ENCODE results near the gene KIF3B.
"Not testable (repeated sequence)": the region's sequence is repeated elsewhere in the genome, so short reads cannot be mapped to it uniquely, and the experiment has no call there.

KIF3B gene

DNA sequence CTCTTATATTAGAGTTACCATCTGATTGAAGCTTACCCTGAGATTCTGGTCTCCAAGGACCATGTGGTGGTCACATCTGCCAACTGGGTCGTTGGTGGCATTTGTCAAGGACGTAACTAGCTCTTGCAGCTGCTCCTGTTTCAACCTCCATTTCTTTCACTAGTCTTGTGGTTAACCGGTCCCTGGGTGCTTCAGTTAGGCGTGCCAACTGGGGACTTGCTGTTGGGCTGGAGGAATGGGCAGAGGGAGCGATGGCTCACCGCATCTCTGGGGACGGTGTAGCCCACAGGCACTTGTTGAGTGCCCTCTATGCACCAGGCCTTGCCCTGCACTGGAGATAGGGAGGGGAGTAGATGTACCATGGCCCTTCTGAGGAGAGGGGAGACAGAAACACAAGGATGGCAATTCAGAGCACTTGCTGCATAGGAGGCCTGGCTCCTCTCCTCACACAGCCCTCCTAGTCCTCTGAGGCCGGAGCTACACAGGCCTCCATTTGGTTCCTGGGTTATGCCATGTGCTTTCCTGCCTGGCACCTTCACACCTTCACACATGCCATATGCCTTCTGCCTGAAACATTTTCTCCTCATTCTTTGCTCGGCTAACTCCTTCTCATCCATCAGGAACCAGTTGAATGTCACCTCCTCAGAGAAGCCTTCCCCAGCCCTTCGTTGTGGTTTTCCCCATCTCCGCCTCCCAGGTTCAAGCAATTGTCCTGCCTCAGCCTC, 60.6 kb downstream of the KIF3B start:
- Histone ChIP-seq H3K14ac (ENCODE audit: low read length in 2 of 2) (peak overlapping the region in 1 of 2 experiments; percentile 36), H2BK5ac (ENCODE audit: low read depth, low read length, poor library complexity, severe bottlenecking) (no peak overlapping the region), H3K9me3 (ENCODE audit: control insufficient read depth, low read length) (no peaks in the 10 kb centered on the region), H3K79me1 (replicated peaks; ENCODE audit: low read length, poor library complexity, severe bottlenecking) (peaks cover 10% of the 10 kb centered on the region), H3K4me1 (ENCODE audit: control insufficient read depth, insufficient read depth, low read depth, low read length) (peaks cover 3% of the 10 kb centered on the region), H3K27me3 (ENCODE audit: control insufficient read depth in 1 of 2, insufficient read depth in 1 of 2, low read length in 2 of 2) (no peaks in the 10 kb centered on the region), H2AFZ (ENCODE audit: low read depth, low read length) (no peak overlapping the region), H2BK15ac (ENCODE audit: low read depth, poor library complexity, severe bottlenecking) (no peak overlapping the region), H2BK12ac (ENCODE audit: low read length in 2 of 2) (no peak overlapping the region), H2AK5ac (ENCODE audit: low read length, severe bottlenecking) (no peak overlapping the region), H4K8ac (ENCODE audit: low read length) (no peak overlapping the region), H3K4ac (ENCODE audit: low read depth in 1 of 2, low read length in 2 of 2) (no peak overlapping the region), H3K23ac (ENCODE audit: low read length in 2 of 2) (no peak overlapping the region), H3K4me3 (ENCODE audit: insufficient read depth in 1 of 2, low read depth in 1 of 2, low read length in 2 of 2) (peak overlapping the region in 1 of 2 experiments; percentile 10), H3K9ac (ENCODE audit: low read length) (no peak overlapping the region), H3K36me3 (ENCODE audit: control insufficient read depth in 1 of 2, insufficient read depth in 2 of 2, low read depth in 1 of 2, low read length in 2 of 2) (peaks cover 17 to 25% of the 10 kb centered on the region in 2 experiments), H3K27ac (ENCODE audit: low read length, poor library complexity, severe bottlenecking) (no peak overlapping the region), H2BK120ac (ENCODE audit: low read depth, low read length) (no peak overlapping the region), H3K4me2 (ENCODE audit: low read length, poor library complexity, severe bottlenecking) (no peak overlapping the region), H3K18ac (ENCODE audit: low read depth in 1 of 2, low read length in 2 of 2) (no peak overlapping the region), H4K91ac (ENCODE audit: low read length) (no peak overlapping the region)
- 98% methylated on average over 11 of the region's 11 CpGs for WGBS
- no peak for DNase-seq

GRCh38 chr20:32338665-32339064, 61.2 kb downstream of the KIF3B start:
- Histone ChIP-seq H2BK12ac (ENCODE audit: low read length in 2 of 2) (no peak overlapping the region), H3K4me1 (ENCODE audit: control insufficient read depth, insufficient read depth, low read depth, low read length) (peaks cover 3% of the 10 kb centered on the region), H4K8ac (ENCODE audit: low read length) (no peak overlapping the region), H2BK15ac (ENCODE audit: low read depth, poor library complexity, severe bottlenecking) (no peak overlapping the region), H4K91ac (ENCODE audit: low read length) (no peak overlapping the region), H3K14ac (ENCODE audit: low read length in 2 of 2) (no peak overlapping the region), H3K4me3 (ENCODE audit: insufficient read depth in 1 of 2, low read depth in 1 of 2, low read length in 2 of 2) (no peak overlapping the region), H3K9ac (ENCODE audit: low read length) (no peak overlapping the region), H3K27ac (ENCODE audit: low read length, poor library complexity, severe bottlenecking) (no peak overlapping the region), H3K9me3 (ENCODE audit: control insufficient read depth, low read length) (no peaks in the 10 kb centered on the region), H3K79me1 (replicated peaks; ENCODE audit: low read length, poor library complexity, severe bottlenecking) (peaks cover 10% of the 10 kb centered on the region), H3K4me2 (ENCODE audit: low read length, poor library complexity, severe bottlenecking) (no peak overlapping the region), H2AFZ (ENCODE audit: low read depth, low read length) (no peak overlapping the region), H2BK120ac (ENCODE audit: low read depth, low read length) (no peak overlapping the region), H3K23ac (ENCODE audit: low read length in 2 of 2) (no peak overlapping the region), H2AK5ac (ENCODE audit: low read length, severe bottlenecking) (no peak overlapping the region), H3K4ac (ENCODE audit: low read depth in 1 of 2, low read length in 2 of 2) (no peak overlapping the region), H3K18ac (ENCODE audit: low read depth in 1 of 2, low read length in 2 of 2) (no peak overlapping the region), H3K36me3 (ENCODE audit: control insufficient read depth in 1 of 2, insufficient read depth in 2 of 2, low read depth in 1 of 2, low read length in 2 of 2) (peaks cover 17 to 22% of the 10 kb centered on the region in 2 experiments), H2BK5ac (ENCODE audit: low read depth, low read length, poor library complexity, severe bottlenecking) (no peak overlapping the region), H3K27me3 (ENCODE audit: control insufficient read depth in 1 of 2, insufficient read depth in 1 of 2, low read length in 2 of 2) (no peaks in the 10 kb centered on the region)
- 94% methylated on average over 7 of the region's 7 CpGs for WGBS
- no peak for DNase-seq

DNA sequence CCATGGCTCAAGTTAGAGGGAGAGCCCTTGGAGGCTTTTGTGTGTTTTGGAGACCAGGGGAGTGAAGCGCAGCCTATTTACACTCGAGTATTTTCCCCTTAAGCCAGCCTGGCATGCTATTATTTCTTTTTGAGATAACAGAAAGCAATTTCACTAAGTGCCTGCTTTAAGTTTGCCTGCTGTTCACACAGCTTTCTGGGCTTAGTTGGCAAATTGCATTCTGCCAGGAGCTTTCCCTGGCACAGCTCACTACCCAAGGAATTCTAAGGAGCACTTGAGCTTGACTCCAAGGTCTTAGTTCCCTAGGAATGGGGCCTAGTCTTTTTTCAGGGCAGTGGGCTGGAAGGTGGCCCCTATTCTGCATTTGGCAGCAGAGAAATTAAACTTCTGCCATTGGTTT, 61.7 kb downstream of the KIF3B start:
- Histone ChIP-seq H2BK5ac (ENCODE audit: low read depth, low read length, poor library complexity, severe bottlenecking) (no peak overlapping the region), H3K4me1 (ENCODE audit: control insufficient read depth, insufficient read depth, low read depth, low read length) (peaks cover 3% of the 10 kb centered on the region), H4K8ac (ENCODE audit: low read length) (no peak overlapping the region), H3K79me1 (replicated peaks; ENCODE audit: low read length, poor library complexity, severe bottlenecking) (peaks cover 10% of the 10 kb centered on the region), H2AFZ (ENCODE audit: low read depth, low read length) (no peak overlapping the region), H3K27me3 (ENCODE audit: control insufficient read depth in 1 of 2, insufficient read depth in 1 of 2, low read length in 2 of 2) (no peaks in the 10 kb centered on the region), H3K4me3 (ENCODE audit: insufficient read depth in 1 of 2, low read depth in 1 of 2, low read length in 2 of 2) (no peak overlapping the region), H3K9me3 (ENCODE audit: control insufficient read depth, low read length) (no peaks in the 10 kb centered on the region), H2BK120ac (ENCODE audit: low read depth, low read length) (no peak overlapping the region), H3K36me3 (ENCODE audit: control insufficient read depth in 1 of 2, insufficient read depth in 2 of 2, low read depth in 1 of 2, low read length in 2 of 2) (peaks cover 14 to 18% of the 10 kb centered on the region in 2 experiments), H3K27ac (ENCODE audit: low read length, poor library complexity, severe bottlenecking) (no peak overlapping the region), H3K18ac (ENCODE audit: low read depth in 1 of 2, low read length in 2 of 2) (no peak overlapping the region), H3K9ac (ENCODE audit: low read length) (no peak overlapping the region), H3K23ac (ENCODE audit: low read length in 2 of 2) (no peak overlapping the region), H2BK15ac (ENCODE audit: low read depth, poor library complexity, severe bottlenecking) (no peak overlapping the region), H2AK5ac (ENCODE audit: low read length, severe bottlenecking) (no peak overlapping the region), H2BK12ac (ENCODE audit: low read length in 2 of 2) (no peak overlapping the region), H4K91ac (ENCODE audit: low read length) (no peak overlapping the region), H3K14ac (ENCODE audit: low read length in 2 of 2) (peak overlapping the region in 1 of 2 experiments; percentile 2), H3K4ac (ENCODE audit: low read depth in 1 of 2, low read length in 2 of 2) (no peak overlapping the region), H3K4me2 (ENCODE audit: low read length, poor library complexity, severe bottlenecking) (no peak overlapping the region)
- no peak for DNase-seq
- 93% methylated on average over 2 of the region's 2 CpGs for WGBS

- not testable (repeated sequence) for H4K8ac ChIP-seq (ENCODE audit: low read length); H3K4ac ChIP-seq (ENCODE audit: low read depth in 1 of 2, low read length in 2 of 2); H2AFZ ChIP-seq (ENCODE audit: low read depth, low read length); H2BK5ac ChIP-seq (ENCODE audit: low read depth, low read length, poor library complexity, severe bottlenecking); H2BK12ac ChIP-seq (ENCODE audit: low read length in 2 of 2); H3K9me3 ChIP-seq (ENCODE audit: control insufficient read depth, low read length); H3K4me3 ChIP-seq (ENCODE audit: insufficient read depth in 1 of 2, low read depth in 1 of 2, low read length in 2 of 2); H3K4me2 ChIP-seq (ENCODE audit: low read length, poor library complexity, severe bottlenecking); H2BK15ac ChIP-seq (ENCODE audit: low read depth, poor library complexity, severe bottlenecking); H2BK120ac ChIP-seq (ENCODE audit: low read depth, low read length); H3K9ac ChIP-seq (ENCODE audit: low read length); H3K18ac ChIP-seq (ENCODE audit: low read depth in 1 of 2, low read length in 2 of 2); H3K4me1 ChIP-seq (ENCODE audit: control insufficient read depth, insufficient read depth, low read depth, low read length); H3K79me1 ChIP-seq (replicated peaks; ENCODE audit: low read length, poor library complexity, severe bottlenecking); H2AK5ac ChIP-seq (ENCODE audit: low read length, severe bottlenecking); DNase-seq; H4K91ac ChIP-seq (ENCODE audit: low read length); H3K14ac ChIP-seq (ENCODE audit: low read length in 2 of 2); H3K27ac ChIP-seq (ENCODE audit: low read length, poor library complexity, severe bottlenecking); H3K23ac ChIP-seq (ENCODE audit: low read length in 2 of 2); H3K27me3 ChIP-seq (ENCODE audit: control insufficient read depth in 1 of 2, insufficient read depth in 1 of 2, low read length in 2 of 2)
- H3K36me3 ChIP-seq (ENCODE audit: control insufficient read depth in 1 of 2, insufficient read depth in 2 of 2, low read depth in 1 of 2, low read length in 2 of 2), result peaks cover 9 to 11% of the 10 kb centered on the region in 2 experiments
- no CpG with 5 or more reads among the region's 2 CpGs for WGBS
These were observed 63.6 kb downstream of the KIF3B start for GRCh38 chr20:32341053-32341452.
